ENCODE measurements around the gene IL12RB1. TPM values are rescaled to one million over a fixed set of nuclear protein-coding genes. Genes with fewer than 3 reads are reported as not detected.

Gene IL12RB1
- total and polyA plus RNA-seq, 2 of the 13 experiments (the other 11 are each of a cell fraction or from before 2014, with no cell fraction given), result 0.03 to 0.04 TPM

GRCh38 chr19:18051887-18052286 is 34.8 kb downstream of the IL12RB1 start:
- FAIRE-seq (no peak), DNase-seq (ENCODE audit: low spot score) (no peak), ATAC-seq (no peak)
- no peaks in the 10 kb centered on the region for H3K36me3 ChIP-seq (replicated peaks in 1 of 2; ENCODE audit: control insufficient read depth in 1 of 2, insufficient read depth in 2 of 2, low read length in 2 of 2)
- H3K4me3 ChIP-seq (replicated peaks in 1 of 3; ENCODE audit: insufficient read depth in 1 of 3, low read depth in 2 of 3, low read length in 3 of 3), result no peak overlapping the region
- H3K4me2 ChIP-seq (ENCODE audit: low read depth, low read length), result no peak overlapping the region
- intact Hi-C loops (cut with micrococcal nuclease; ENCODE audit: unreplicated experiment), result no loop called here
- WGBS (ENCODE audit: low lambda C conversion rate), result 9% methylated on average over 22 of the region's 31 CpGs
- H3K27ac ChIP-seq (ENCODE audit: extremely low read length, insufficient read depth, low read length), result no peak overlapping the region
- H3K9ac ChIP-seq (ENCODE audit: insufficient read depth, low read depth, low read length), result no peak overlapping the region
- H3K27me3 ChIP-seq (ENCODE audit: control insufficient read depth in 1 of 2, insufficient read depth in 2 of 2, low read length in 2 of 2), result peaks cover 0 to 10% of the 10 kb centered on the region in 2 experiments; a peak in 3 of 5 replicates
- in situ Hi-C loops (cut with HindIII; ENCODE audit: extremely low pct_ligation_motif_present, low pct_unique_long_range_greater_than_20kb), result loop anchor here (25.0 kb wide), 1 partner anchor 115 kb away; the partner anchor contains the start of gene CCDC124
- H2AFZ ChIP-seq (ENCODE audit: low read length), result no peak overlapping the region
- no peaks in the 10 kb centered on the region for H4K20me1 ChIP-seq (ENCODE audit: insufficient read depth, low read length)
- no peaks in the 10 kb centered on the region for H3K9me3 ChIP-seq (ENCODE audit: low read length)
- no TSS peak for BruUV-seq (replicated peaks)
- H3K79me2 ChIP-seq (ENCODE audit: insufficient read depth, low read length), result no peaks in the 10 kb centered on the region
- no peak for TF ChIP-seq TFAP4 (IDR thresholded peaks at IDR 0.05; ENCODE audit: borderline replicate concordance, low read depth)
- TF ChIP-seq HOXA9 (CRISPR knock-in tag; IDR thresholded peaks at IDR 0.05; ENCODE audit: borderline replicate concordance), result no peak
- TF ChIP-seq, protein P1, sequence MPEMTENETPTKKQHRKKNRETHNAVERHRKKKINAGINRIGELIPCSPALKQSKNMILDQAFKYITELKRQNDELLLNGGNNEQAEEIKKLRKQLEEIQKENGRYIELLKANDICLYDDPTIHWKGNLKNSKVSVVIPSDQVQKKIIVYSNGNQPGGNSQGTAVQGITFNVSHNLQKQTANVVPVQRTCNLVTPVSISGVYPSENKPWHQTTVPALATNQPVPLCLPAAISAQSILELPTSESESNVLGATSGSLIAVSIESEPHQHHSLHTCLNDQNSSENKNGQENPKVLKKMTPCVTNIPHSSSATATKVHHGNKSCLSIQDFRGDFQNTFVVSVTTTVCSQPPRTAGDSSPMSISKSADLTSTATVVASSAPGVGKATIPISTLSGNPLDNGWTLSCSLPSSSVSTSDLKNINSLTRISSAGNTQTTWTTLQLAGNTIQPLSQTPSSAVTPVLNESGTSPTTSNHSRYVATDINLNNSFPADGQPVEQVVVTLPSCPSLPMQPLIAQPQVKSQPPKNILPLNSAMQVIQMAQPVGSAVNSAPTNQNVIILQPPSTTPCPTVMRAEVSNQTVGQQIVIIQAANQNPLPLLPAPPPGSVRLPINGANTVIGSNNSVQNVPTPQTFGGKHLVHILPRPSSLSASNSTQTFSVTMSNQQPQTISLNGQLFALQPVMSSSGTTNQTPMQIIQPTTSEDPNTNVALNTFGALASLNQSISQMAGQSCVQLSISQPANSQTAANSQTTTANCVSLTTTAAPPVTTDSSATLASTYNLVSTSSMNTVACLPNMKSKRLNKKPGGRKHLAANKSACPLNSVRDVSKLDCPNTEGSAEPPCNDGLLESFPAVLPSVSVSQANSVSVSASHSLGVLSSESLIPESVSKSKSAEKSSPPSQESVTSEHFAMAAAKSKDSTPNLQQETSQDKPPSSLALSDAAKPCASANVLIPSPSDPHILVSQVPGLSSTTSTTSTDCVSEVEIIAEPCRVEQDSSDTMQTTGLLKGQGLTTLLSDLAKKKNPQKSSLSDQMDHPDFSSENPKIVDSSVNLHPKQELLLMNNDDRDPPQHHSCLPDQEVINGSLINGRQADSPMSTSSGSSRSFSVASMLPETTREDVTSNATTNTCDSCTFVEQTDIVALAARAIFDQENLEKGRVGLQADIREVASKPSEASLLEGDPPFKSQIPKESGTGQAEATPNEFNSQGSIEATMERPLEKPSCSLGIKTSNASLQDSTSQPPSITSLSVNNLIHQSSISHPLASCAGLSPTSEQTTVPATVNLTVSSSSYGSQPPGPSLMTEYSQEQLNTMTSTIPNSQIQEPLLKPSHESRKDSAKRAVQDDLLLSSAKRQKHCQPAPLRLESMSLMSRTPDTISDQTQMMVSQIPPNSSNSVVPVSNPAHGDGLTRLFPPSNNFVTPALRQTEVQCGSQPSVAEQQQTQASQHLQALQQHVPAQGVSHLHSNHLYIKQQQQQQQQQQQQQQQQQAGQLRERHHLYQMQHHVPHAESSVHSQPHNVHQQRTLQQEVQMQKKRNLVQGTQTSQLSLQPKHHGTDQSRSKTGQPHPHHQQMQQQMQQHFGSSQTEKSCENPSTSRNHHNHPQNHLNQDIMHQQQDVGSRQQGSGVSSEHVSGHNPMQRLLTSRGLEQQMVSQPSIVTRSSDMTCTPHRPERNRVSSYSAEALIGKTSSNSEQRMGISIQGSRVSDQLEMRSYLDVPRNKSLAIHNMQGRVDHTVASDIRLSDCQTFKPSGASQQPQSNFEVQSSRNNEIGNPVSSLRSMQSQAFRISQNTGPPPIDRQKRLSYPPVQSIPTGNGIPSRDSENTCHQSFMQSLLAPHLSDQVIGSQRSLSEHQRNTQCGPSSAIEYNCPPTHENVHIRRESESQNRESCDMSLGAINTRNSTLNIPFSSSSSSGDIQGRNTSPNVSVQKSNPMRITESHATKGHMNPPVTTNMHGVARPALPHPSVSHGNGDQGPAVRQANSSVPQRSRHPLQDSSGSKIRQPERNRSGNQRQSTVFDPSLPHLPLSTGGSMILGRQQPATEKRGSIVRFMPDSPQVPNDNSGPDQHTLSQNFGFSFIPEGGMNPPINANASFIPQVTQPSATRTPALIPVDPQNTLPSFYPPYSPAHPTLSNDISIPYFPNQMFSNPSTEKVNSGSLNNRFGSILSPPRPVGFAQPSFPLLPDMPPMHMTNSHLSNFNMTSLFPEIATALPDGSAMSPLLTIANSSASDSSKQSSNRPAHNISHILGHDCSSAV (CRISPR knock-in tag; IDR thresholded peaks at IDR 0.05; ENCODE audit: borderline replicate concordance), result no peak
- TF ChIP-seq ZNF557 (CRISPR knock-in tag; IDR thresholded peaks at IDR 0.05), result no peak
- TF ChIP-seq SUZ12 (IDR thresholded peaks at IDR 0.05; ENCODE audit: low read depth, low read length), result no peak
- TF ChIP-seq ZNF24 (IDR thresholded peaks at IDR 0.05), result no peak
- TF ChIP-seq MBD4 (IDR thresholded peaks at IDR 0.05; ENCODE audit: borderline replicate concordance, low read length), result no peak
- TF ChIP-seq SRSF9 (IDR thresholded peaks at IDR 0.05; ENCODE audit: borderline replicate concordance, insufficient read depth, low read depth, low read length, poor library complexity, severe bottlenecking), result no peak
- TF ChIP-seq NBN (conservative IDR thresholded peaks at IDR 0.05), result no peak
- no peak for TF ChIP-seq MAFG (CRISPR knock-in tag; IDR thresholded peaks at IDR 0.05)
- TF ChIP-seq DDIT3 (CRISPR knock-in tag; IDR thresholded peaks at IDR 0.05), result no peak
- no peak for TF ChIP-seq ZNF775 (CRISPR knock-in tag; IDR thresholded peaks at IDR 0.05; ENCODE audit: borderline replicate concordance)
- TF ChIP-seq ZNF468 (CRISPR knock-in tag; IDR thresholded peaks at IDR 0.05), result no peak
- CTCF ChIA-PET (ENCODE audit: low intra/inter-chr PET ratio, low total read pairs), result no interaction called here
- H3K4me1 ChIP-seq (ENCODE audit: insufficient read depth, low read length), result peaks cover 7% of the 10 kb centered on the region; the same call in 1 of the 2 replicates
- POLR2A ChIA-PET, result interaction anchor here (1.4 kb wide), 1 partner anchor 38 kb away, joined by 3 read pairs; no protein-coding TSS in a partner anchor
